K562 (cell line): Measurements from ENCODE around the gene MYOZ1. TPM values are rescaled to one million over a fixed set of nuclear protein-coding genes. Genes with fewer than 3 reads are reported as not detected.

Experiments
- ARID2 ChIP-seq: fragments of 450-650 bp; IDR thresholded peaks from 2 replicates; pipeline ENCODE4 v1.6.1; 2017; ENCODE audit warnings: antibody characterized with exemption, mild to moderate bottlenecking
- ATF1 ChIP-seq, 2 experiments: fragments of 450-650 bp in 1 of 2; IDR thresholded peaks; 2 replicates each; pipeline ENCODE4 v1.6.1; 2016; ENCODE audit warnings: missing compliant biosample characterization in 1 of 2, missing genetic modification characterization in 1 of 2
- BMI1 ChIP-seq: fragments of 150-350 bp; IDR thresholded peaks from 2 replicates; pipeline ENCODE4 v1.6.1; 2014; ENCODE audit warnings: low read length
- CREB1 ChIP-seq, 2 experiments: sonication (generic) in 1 of 2; formaldehyde crosslinking in 1 of 2; IDR thresholded peaks; 2 replicates each; pipeline versions ENCODE4 v1.6.1 to v1.8.0; 2012 to 2022; ENCODE audit warnings: inconsistent platforms in 1 of 2, mild to moderate bottlenecking in 1 of 2, missing genetic modification reagents in 1 of 2, moderate library complexity in 1 of 2
- CREB3 ChIP-seq: fragments of 450-650 bp; conservative IDR thresholded peaks from 2 replicates; pipeline ENCODE4 v1.6.1; 2016; ENCODE audit warnings: missing genetic modification characterization, low read depth, mild to moderate bottlenecking, missing compliant biosample characterization, moderate library complexity
- CUX1 ChIP-seq: fragments of 200-800 bp; sonication (Bioruptor generic); IDR thresholded peaks from 2 replicates; pipeline ENCODE4 v1.6.1; 2016; ENCODE audit warnings: missing genetic modification characterization, missing compliant biosample characterization
- HNRNPL ChIP-seq: fragments of 200-400 bp; formaldehyde crosslinking; IDR thresholded peaks from 2 replicates; pipeline ENCODE4 v1.6.1; 2017; ENCODE audit warnings: low read depth, mild to moderate bottlenecking, low read length
- MLLT1 ChIP-seq, 2 experiments: fragments of 450-650 bp; IDR thresholded peaks; 2 replicates each; pipeline ENCODE4 v1.6.1; 2016
- MYC ChIP-seq, 2 experiments: fragments of 250-450 bp in 1 of 2; sonication (Bioruptor Pico) in 1 of 2; IDR thresholded peaks; 2 replicates each; pipeline versions ENCODE4 v1.5.1 to v1.6.1; 2012 to 2021; ENCODE audit warnings: low read depth in 2 of 2, borderline replicate concordance in 1 of 2, improper control_type of control experiment in 1 of 2, low read length in 1 of 2, mild to moderate bottlenecking in 1 of 2, moderate library complexity in 1 of 2
- NFE2 ChIP-seq: IDR thresholded peaks from 2 replicates; pipeline ENCODE4 v1.6.1; 2014; ENCODE audit warnings: antibody characterized with exemption, low read depth
- NUFIP1 ChIP-seq: fragments of 450-650 bp; IDR thresholded peaks from 2 replicates; pipeline ENCODE4 v1.6.1; 2018; ENCODE audit not compliant: partially characterized antibody
- POLR2G ChIP-seq: fragments of 200-400 bp; formaldehyde crosslinking; IDR thresholded peaks from 2 replicates; pipeline ENCODE4 v1.6.1; 2017; ENCODE audit warnings: low read depth, mild to moderate bottlenecking, antibody characterized with exemption, low read length, moderate library complexity
- PRMT5 ChIP-seq: sonication (generic); formaldehyde crosslinking; IDR thresholded peaks from 2 replicates; pipeline ENCODE4 v1.5.0; 2020; ENCODE audit warnings: missing genetic modification reagents
- PTBP1 ChIP-seq: fragments of 200-400 bp; formaldehyde crosslinking; IDR thresholded peaks from 2 replicates; pipeline ENCODE4 v1.6.1; 2017; ENCODE audit warnings: low read depth, low read length
- SOX6 ChIP-seq: fragments of 450-650 bp; IDR thresholded peaks from 2 replicates; pipeline ENCODE4 v1.6.1; 2014; ENCODE audit warnings: mild to moderate bottlenecking
- ZC3H8 ChIP-seq: fragments of 450-650 bp; IDR thresholded peaks from 2 replicates; pipeline ENCODE4 v1.6.1; 2017
- ZNF395 ChIP-seq: fragments of 200-800 bp; sonication (Bioruptor generic); IDR thresholded peaks from 2 replicates; pipeline ENCODE4 v1.6.1; 2017; ENCODE audit warnings: missing genetic modification characterization, missing compliant biosample characterization
- ZNF436 ChIP-seq: fragments of 250-450, 450-650 bp; sonication (Bioruptor Pico); formaldehyde crosslinking; IDR thresholded peaks from 2 replicates; pipeline ENCODE4 v1.7.0; 2020; ENCODE audit warnings: mild to moderate bottlenecking
- ZNF655 ChIP-seq: fragments of 250-450 bp; sonication (Bioruptor Pico); IDR thresholded peaks from 2 replicates; pipeline ENCODE4 v1.5.0; 2021
- polyA plus RNA-seq, 8 experiments: library from polyadenylated mRNA; depleted of rRNA in 4 of 8; stranded (reverse) in 5 of 8; unstranded in 3 of 8; fragments of >200 nt; fragmentation: Nextera tagmentation in 2 of 8; fragmentation: Illumina TruSeq in 1 of 8; extraction: Ambion mirVana in 2 of 8; extraction: Trizol in 1 of 8; gene quantifications; 2 replicates each; pipeline versions ENCODE4 v1.2.1 to v1.2.3, GENCODE V29; 2011 to 2014; ENCODE audit warnings: inconsistent platforms in 1 of 8, missing spikeins in 1 of 8
- total RNA-seq, 7 experiments: library from RNA; depleted of rRNA in 6 of 7; stranded (reverse); fragments of >200 nt in 6 of 7; fragmentation: Illumina TruSeq in 2 of 7; extraction: Trizol in 2 of 7; gene quantifications; 2 replicates each; pipeline versions ENCODE4 v1.2.1 to v1.2.3, GENCODE V29; 2011 to 2021; ENCODE audit warnings: low replicate concordance in 1 of 7

Gene MYOZ1
- total and polyA plus RNA-seq, 9 of the 15 experiments (the other 6 are each of a cell fraction or from before 2014, with no cell fraction given), result 0.03 to 0.18 (median 0.07) TPM; not detected in 5

- TF ChIP-seq CREB3 (tag), result no peak
- no peak for TF ChIP-seq PTBP1
- TF ChIP-seq ATF1 (CRISPR knock-in tag; IDR thresholded peaks at IDR 0.05), result no peak
- TF ChIP-seq ATF1 (tag; IDR thresholded peaks at IDR 0.05), result no peak
- TF ChIP-seq MLLT1 (IDR thresholded peaks at IDR 0.05), result peak; percentile 46 to 60; a peak in 3 of 4 replicates
- no peak for TF ChIP-seq BMI1
- no peak for TF ChIP-seq NFE2
- no peak for TF ChIP-seq ZC3H8
- no peak for TF ChIP-seq ZNF655
- no peak for TF ChIP-seq CREB1 (IDR thresholded peaks at IDR 0.05)
- TF ChIP-seq CREB1 (CRISPR knock-in tag; IDR thresholded peaks at IDR 0.05), result no peak
- no peak for TF ChIP-seq ZNF436
- no peak for TF ChIP-seq ZNF395 (CRISPR knock-in tag)
- 0 out of 2 replicates have a peak, but pooled peaks have one; percentile 62 for TF ChIP-seq ARID2
- TF ChIP-seq POLR2G, result no peak
- no peak for TF ChIP-seq HNRNPL
- TF ChIP-seq PRMT5 (CRISPR knock-in tag), result no peak
- TF ChIP-seq CUX1 (CRISPR knock-in tag), result no peak
- TF ChIP-seq NUFIP1, result no peak
- peak; percentile 63 for TF ChIP-seq MYC (IDR thresholded peaks at IDR 0.05; ENCODE audit: low read depth, low read length)
- TF ChIP-seq MYC (CRISPR knock-in tag; IDR thresholded peaks at IDR 0.05; ENCODE audit: borderline replicate concordance, low read depth), result no peak
- no peak for TF ChIP-seq SOX6
Measured at GRCh38 chr10:73653701-73654100, 12.4 kb upstream of the MYOZ1 start (continued).
